Immature natural killer cell (primary cell): ENCODE measurements around the gene ZGPAT. TPM values are rescaled to one million over a fixed set of nuclear protein-coding genes. Genes with fewer than 3 reads are reported as not detected.
"Not testable (repeated sequence)": the region's sequence is repeated elsewhere in the genome, so short reads cannot be mapped to it uniquely, and the experiment has no call there.

ENCODE experiments used
- DNase-seq, 3 donors: peaks; one replicate each; pipeline ENCODE4 v3.0.0; 2022; ENCODE audit warnings: mixed read lengths in 1 of 3
- H3K27ac Mint-ChIP-seq, 6 donors: one replicate each; pipeline ENCODE4 v1.8.0; 2020; ENCODE audit warnings: mixed read lengths in 6 of 6, mild to moderate bottlenecking in 5 of 6, inconsistent platforms in 4 of 6, moderate library complexity in 3 of 6
- H3K27me3 Mint-ChIP-seq, 3 donors: one replicate each; pipeline ENCODE4 v1.8.0; 2020 to 2021; ENCODE audit warnings: low read depth in 3 of 3, mild to moderate bottlenecking in 3 of 3, mixed read lengths in 3 of 3, moderate library complexity in 3 of 3, inconsistent platforms in 1 of 3
- H3K36me3 Mint-ChIP-seq, 3 donors: one replicate each; pipeline ENCODE4 v1.8.0; 2020; ENCODE audit warnings: mixed read lengths in 3 of 3, inconsistent platforms in 2 of 3, mild to moderate bottlenecking in 2 of 3
- H3K4me1 Mint-ChIP-seq, 2 donors: one replicate each; pipeline ENCODE4 v1.8.0; 2020; ENCODE audit warnings: inconsistent platforms in 2 of 2, mild to moderate bottlenecking in 2 of 2, mixed read lengths in 2 of 2, moderate library complexity in 1 of 2
- H3K4me3 Mint-ChIP-seq, 5 donors: one replicate each; pipeline ENCODE4 v1.8.0; 2020; ENCODE audit warnings: mild to moderate bottlenecking in 5 of 5, mixed read lengths in 5 of 5, inconsistent platforms in 3 of 5, moderate library complexity in 3 of 5
- H3K9me3 Mint-ChIP-seq, 6 donors: one replicate each; pipeline ENCODE4 v1.8.0; 2020; ENCODE audit warnings: mild to moderate bottlenecking in 6 of 6, mixed read lengths in 6 of 6, inconsistent platforms in 4 of 6, moderate library complexity in 3 of 6
- polyA plus RNA-seq, 3 donors: library from polyadenylated mRNA; unstranded; fragments of 300-500 nt; fragmentation: Illumina TruSeq; gene quantifications; one replicate each; pipeline ENCODE4 v1.2.3, GENCODE V29; 2021

The ZGPAT gene
- polyA plus RNA-seq, 3 donors from 2014 or later, result 26.6 to 64.1 (median 33.9) TPM

- Mint-ChIP-seq H3K36me3 (peaks cover 0 to 19% (median 9%) of the 10 kb centered on the region in 3 donors), H3K4me1 (peaks cover 38 to 46% of the 10 kb centered on the region in 2 donors), H3K27me3 (peaks cover 0 to 10% (median 5%) of the 10 kb centered on the region in 3 donors), H3K4me3 (peak overlapping the region; percentile 84 to 89 (median 85)), H3K9me3 (no peaks in the 10 kb centered on the region), H3K27ac (peak overlapping the region; percentile 83 to 91 (median 88))
- DNase-seq, result no peak
These were observed 1.7 kb upstream of the ZGPAT start for GRCh38 chr20:63706027-63706695.

GRCh38 chr20:63706852-63707557, 834 bp upstream of the ZGPAT start:
- H3K27ac Mint-ChIP-seq, result peak overlapping the region; percentile 83 to 91 (median 88)
- peaks cover under 1 to 22% (median 10%) of the 10 kb centered on the region in 3 donors for H3K36me3 Mint-ChIP-seq
- peaks cover 44 to 48% of the 10 kb centered on the region in 2 donors for H3K4me1 Mint-ChIP-seq
- H3K27me3 Mint-ChIP-seq, result peaks cover 0 to 11% (median 5%) of the 10 kb centered on the region in 3 donors
- peak overlapping the region; percentile 84 to 89 (median 85) for H3K4me3 Mint-ChIP-seq
- no peaks in the 10 kb centered on the region for H3K9me3 Mint-ChIP-seq
- peak; percentile 42 to 48 (median 47) for DNase-seq

DNA sequence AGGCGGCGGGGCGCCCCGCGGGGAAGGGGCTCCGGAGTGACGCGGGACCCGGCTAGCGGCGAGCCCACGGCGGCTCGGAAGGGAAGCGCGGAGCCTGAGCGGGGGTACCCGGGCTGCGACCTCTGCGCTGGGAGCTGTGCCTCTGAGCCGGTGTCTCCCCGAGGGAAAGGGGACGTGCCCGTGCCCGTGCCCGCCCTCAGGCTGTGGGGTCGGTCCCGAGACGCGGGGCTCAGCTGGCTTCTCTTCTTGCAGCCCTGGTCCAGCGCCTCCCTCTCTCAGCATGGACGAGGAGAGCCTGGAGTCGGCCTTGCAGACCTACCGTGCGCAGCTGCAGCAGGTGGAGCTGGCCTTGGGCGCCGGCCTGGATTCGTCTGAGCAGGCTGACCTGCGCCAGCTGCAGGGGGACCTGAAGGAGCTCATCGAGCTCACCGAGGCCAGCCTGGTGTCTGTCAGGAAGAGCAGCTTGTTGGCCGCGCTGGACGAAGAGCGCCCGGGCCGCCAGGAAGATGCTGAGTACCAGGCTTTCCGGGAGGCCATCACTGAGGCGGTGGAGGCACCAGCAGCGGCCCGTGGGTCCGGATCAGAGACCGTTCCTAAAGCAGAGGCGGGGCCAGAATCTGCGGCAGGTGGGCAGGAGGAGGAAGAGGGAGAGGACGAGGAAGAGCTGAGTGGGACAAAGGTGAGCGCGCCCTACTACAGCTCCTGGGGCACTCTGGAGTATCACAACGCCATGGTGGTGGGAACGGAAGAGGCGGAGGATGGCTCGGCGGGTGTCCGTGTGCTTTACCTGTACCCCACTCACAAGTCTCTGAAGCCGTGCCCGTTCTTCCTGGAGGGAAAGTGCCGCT, 686 bp downstream of the ZGPAT start:
- H3K36me3 Mint-ChIP-seq, result peaks cover 10 to 31% (median 15%) of the 10 kb centered on the region in 3 donors
- peaks cover 51 to 55% of the 10 kb centered on the region in 2 donors for H3K4me1 Mint-ChIP-seq
- peak overlapping the region; percentile 60 to 78 (median 74) for H3K4me3 Mint-ChIP-seq
- peak in 1 of 3 donors; percentile 30 for DNase-seq
- H3K27ac Mint-ChIP-seq, result peak overlapping the region in 5 of 6 donors; percentile 49 to 89 (median 61)
- no peaks in the 10 kb centered on the region for H3K9me3 Mint-ChIP-seq
- peaks cover 0 to 11% (median 5%) of the 10 kb centered on the region in 3 donors for H3K27me3 Mint-ChIP-seq

- H3K4me3 Mint-ChIP-seq, result peak overlapping the region; percentile 60 to 78 (median 74)
- peaks cover 51 to 55% of the 10 kb centered on the region in 2 donors for H3K4me1 Mint-ChIP-seq
- peaks cover 10 to 35% (median 15%) of the 10 kb centered on the region in 3 donors for H3K36me3 Mint-ChIP-seq
- peak overlapping the region in 4 of 6 donors; percentile 57 to 89 (median 72) for H3K27ac Mint-ChIP-seq
- H3K27me3 Mint-ChIP-seq, result peaks cover 0 to 11% (median 5%) of the 10 kb centered on the region in 3 donors
- no peaks in the 10 kb centered on the region for H3K9me3 Mint-ChIP-seq
- no peak for DNase-seq
These were observed 1.3 kb downstream of the ZGPAT start for GRCh38 chr20:63709149-63709527.

DNA sequence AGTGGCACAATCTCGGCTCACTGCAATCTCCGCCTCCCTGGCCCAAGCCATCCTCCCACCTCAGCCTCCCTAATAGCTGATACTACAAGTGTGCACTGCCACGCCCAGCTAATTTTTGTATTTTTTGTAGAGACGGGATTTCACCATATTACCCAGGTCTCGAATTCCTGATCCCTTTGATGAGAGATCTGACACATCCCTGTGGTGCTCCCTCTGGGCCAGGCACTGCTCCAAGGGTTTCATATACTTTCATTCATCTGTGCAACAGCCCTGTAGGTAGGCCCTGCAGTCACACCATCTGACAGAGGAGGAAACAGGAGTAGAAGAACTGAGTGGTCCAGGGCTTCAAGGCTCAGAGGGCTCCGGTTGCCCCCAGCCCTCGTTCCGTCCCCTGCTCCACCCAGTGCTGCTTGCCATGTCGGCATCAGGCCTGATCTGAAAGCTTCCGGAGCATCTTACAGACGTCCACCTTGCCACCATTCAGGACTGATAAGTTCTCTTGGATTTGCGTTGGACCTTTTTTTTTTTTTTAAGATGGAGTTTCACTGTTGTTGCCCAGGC, 3.3 kb downstream of the ZGPAT start:
- H3K36me3 Mint-ChIP-seq, result peaks cover 19 to 49% (median 25%) of the 10 kb centered on the region in 3 donors
- peak overlapping the region in 1 of 6 donors; percentile 19 for H3K27ac Mint-ChIP-seq

GRCh38 chr20:63712191-63712590, 4.4 kb downstream of the ZGPAT start:
- Mint-ChIP-seq H3K27me3 (peaks cover 0 to 9% (median 2%) of the 10 kb centered on the region in 3 donors), H3K36me3 (peaks cover 23 to 49% (median 32%) of the 10 kb centered on the region in 3 donors), H3K9me3 (peaks cover 0 to 4% (median 2%) of the 10 kb centered on the region in 6 donors), H3K27ac (peak overlapping the region in 2 of 6 donors; percentile 10 to 39), H3K4me3 (no peak overlapping the region), H3K4me1 (peaks cover 41 to 57% of the 10 kb centered on the region in 2 donors)
- no peak for DNase-seq

More for the DNA sequence above, 3.3 kb downstream of the ZGPAT start:
- H3K4me3 Mint-ChIP-seq, result peak overlapping the region in 2 of 5 donors; percentile 3 to 21
- H3K27me3 Mint-ChIP-seq, result peaks cover 0 to 11% (median 5%) of the 10 kb centered on the region in 3 donors
- H3K4me1 Mint-ChIP-seq, result peaks cover 49 to 60% of the 10 kb centered on the region in 2 donors
- peaks cover 0 to 4% (median 2%) of the 10 kb centered on the region in 6 donors for H3K9me3 Mint-ChIP-seq
- no peak for DNase-seq

DNA sequence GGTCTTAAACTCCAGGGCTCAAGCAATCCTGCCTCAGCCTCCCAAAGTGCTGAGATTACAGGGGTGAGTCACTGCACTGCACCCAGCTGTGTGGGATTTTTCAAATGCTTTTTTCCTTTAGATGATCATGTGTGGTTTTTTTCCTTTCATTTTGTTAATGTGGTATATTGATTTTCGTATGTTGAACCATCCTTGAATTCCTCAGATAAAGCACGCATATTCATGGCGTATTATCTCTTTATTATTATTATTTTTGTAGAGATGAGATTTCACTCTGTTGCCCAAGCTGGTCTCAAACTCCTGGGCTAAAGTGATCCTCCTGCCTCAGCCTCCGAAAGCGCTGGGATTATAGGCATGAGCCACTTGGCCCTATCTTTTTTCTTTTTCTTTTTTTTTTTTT, 7.0 kb downstream of the ZGPAT start:
- no peak for DNase-seq
- H3K36me3 Mint-ChIP-seq, result peaks cover 30 to 59% (median 44%) of the 10 kb centered on the region in 3 donors
- no peak overlapping the region for H3K4me3 Mint-ChIP-seq
- peaks cover 38 to 57% of the 10 kb centered on the region in 2 donors for H3K4me1 Mint-ChIP-seq
- H3K27ac Mint-ChIP-seq, result no peak overlapping the region
- H3K27me3 Mint-ChIP-seq, result peaks cover 2 to 4% (median 2%) of the 10 kb centered on the region in 3 donors
- peaks cover 1 to 10% (median 5%) of the 10 kb centered on the region in 6 donors for H3K9me3 Mint-ChIP-seq

DNA sequence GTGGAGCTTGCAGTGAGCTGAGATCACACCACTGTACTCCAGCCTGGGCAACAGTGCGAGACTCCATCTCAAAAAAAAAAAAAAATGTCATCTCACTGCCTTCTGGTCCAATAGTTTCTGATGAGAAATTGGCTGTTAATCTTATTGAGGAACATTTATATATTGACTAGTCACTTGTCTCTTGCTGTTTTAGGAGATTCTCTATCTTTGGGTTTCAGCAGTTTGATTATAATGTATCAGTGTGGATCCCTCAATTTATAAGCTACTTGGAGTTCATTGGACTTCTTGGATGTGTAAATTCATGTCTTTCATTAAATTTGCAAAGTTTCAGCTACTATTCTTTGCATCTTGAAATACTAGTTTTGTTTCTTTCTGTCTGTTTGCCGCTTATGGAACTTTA, 11.2 kb downstream of the ZGPAT start:
- Mint-ChIP-seq H3K9me3 (peaks cover 1 to 10% (median 5%) of the 10 kb centered on the region in 6 donors), H3K27ac (peak overlapping the region in 2 of 6 donors; percentile 7 to 30), H3K4me1 (peaks cover 21 to 35% of the 10 kb centered on the region in 2 donors), H3K27me3 (peaks cover 0 to 5% (median 1%) of the 10 kb centered on the region in 3 donors), H3K4me3 (peak overlapping the region in 1 of 5 donors; percentile 22), H3K36me3 (peaks cover 27 to 43% (median 40%) of the 10 kb centered on the region in 3 donors)
- no peak for DNase-seq

GRCh38 chr20:63722967-63723622, 15.3 kb downstream of the ZGPAT start:
- not testable (repeated sequence) for DNase-seq, H3K27ac Mint-ChIP-seq, H3K27me3 Mint-ChIP-seq, H3K4me3 Mint-ChIP-seq
- peaks cover 24 to 31% (median 29%) of the 10 kb centered on the region in 3 donors for H3K36me3 Mint-ChIP-seq
- peaks cover 20 to 21% of the 10 kb centered on the region in 2 donors for H3K4me1 Mint-ChIP-seq
- peaks cover 3 to 12% (median 8%) of the 10 kb centered on the region in 6 donors for H3K9me3 Mint-ChIP-seq

DNA sequence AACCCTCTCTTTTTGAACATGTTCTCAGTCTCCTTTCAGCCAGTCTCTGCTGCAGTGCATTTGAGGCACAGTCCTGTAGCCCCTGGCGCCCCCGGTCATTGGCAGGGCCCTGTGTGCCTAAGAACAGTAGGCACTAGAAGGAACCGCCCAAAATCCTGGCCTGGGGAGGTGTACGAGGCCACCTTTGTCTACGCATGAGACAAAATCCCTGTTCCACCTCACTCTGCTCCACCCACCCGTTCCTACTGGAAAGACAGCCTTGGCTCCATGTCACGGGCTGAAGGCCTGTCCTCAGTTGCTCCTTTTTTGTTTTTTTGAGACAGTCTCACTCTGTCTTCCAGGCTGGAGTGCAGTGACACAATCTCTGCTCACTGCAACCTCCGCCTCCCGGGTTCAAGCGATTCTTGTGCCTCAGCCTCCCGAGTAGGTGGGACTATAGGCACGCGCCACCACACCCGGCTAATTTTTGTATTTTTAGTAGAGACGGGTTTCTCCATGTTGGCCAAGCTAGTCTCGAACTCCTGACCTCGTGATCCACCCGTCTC, 22.4 kb downstream of the ZGPAT start:
- peaks cover 14 to 24% (median 17%) of the 10 kb centered on the region in 3 donors for H3K36me3 Mint-ChIP-seq
- not testable (repeated sequence) for H3K9me3 Mint-ChIP-seq, DNase-seq, H3K27me3 Mint-ChIP-seq
- H3K27ac Mint-ChIP-seq, result peak overlapping the region in 2 of 6 donors; percentile 49 to 77
- peak overlapping the region in 1 of 5 donors; percentile 12 for H3K4me3 Mint-ChIP-seq
- peaks cover 4 to 25% of the 10 kb centered on the region in 2 donors for H3K4me1 Mint-ChIP-seq

DNA sequence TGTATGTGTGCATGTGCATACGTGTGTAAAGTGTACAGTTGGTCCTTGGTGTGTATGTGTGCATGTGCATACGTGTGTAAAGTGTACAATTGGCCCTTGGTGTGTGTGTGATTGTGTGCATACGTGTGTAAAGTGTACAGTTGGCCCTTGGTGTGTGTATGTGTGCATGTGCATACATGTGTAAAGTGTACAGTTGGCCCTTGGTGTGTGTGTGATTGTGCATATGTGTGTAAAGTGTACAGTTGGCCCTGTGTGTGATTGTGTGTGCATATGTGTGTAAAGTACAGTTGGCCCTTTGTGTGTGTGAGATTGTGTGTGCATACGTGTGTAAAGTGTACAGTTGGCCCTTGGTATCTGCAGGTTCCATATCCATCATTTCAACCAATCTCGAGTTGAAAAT, 23.6 kb downstream of the ZGPAT start:
- no peaks in the 10 kb centered on the region for H3K9me3 Mint-ChIP-seq
- peaks cover 2 to 10% (median 9%) of the 10 kb centered on the region in 3 donors for H3K27me3 Mint-ChIP-seq
- H3K4me3 Mint-ChIP-seq, result no peak overlapping the region
- DNase-seq, result no peak
- H3K36me3 Mint-ChIP-seq, result peaks cover 7 to 24% (median 14%) of the 10 kb centered on the region in 3 donors
- peaks cover 8 to 35% of the 10 kb centered on the region in 2 donors for H3K4me1 Mint-ChIP-seq
- no peak overlapping the region for H3K27ac Mint-ChIP-seq
